Adipose tissue (tissue), 3 donors: ENCODE measurements around the gene MBD3. TPM values are rescaled to one million over a fixed set of nuclear protein-coding genes. Genes with fewer than 3 reads are reported as not detected.

Experiments
- H3K27ac ChIP-seq: one replicate; pipeline ENCODE4 v1.5.1; 2013; ENCODE audit warnings: low read depth, low read length
- whole genome bisulfite sequencing, 3 donors: extraction: QIAGEN DNeasy Blood & Tissue Kit; methylation state at CpG; one replicate each; pipeline ENCODE4 v1.1.7; 2013; 5-methylcytosine and 5-hydroxymethylcytosine counted together
- polyA plus RNA-seq, 3 donors: library from polyadenylated mRNA; stranded (reverse); fragments of 200-250 nt; gene quantifications; one replicate each; pipeline ENCODE4 v1.2.3, GENCODE V29; 2013
- donor health status: healthy with polysubstance abuse.
- donor health status: Bipolar disorder and iron deficiency.
- donor health status: healthy.

The MBD3 gene
- polyA plus RNA-seq, 3 donors = 29.2 to 87.3 (median 73.1) TPM

DNA sequence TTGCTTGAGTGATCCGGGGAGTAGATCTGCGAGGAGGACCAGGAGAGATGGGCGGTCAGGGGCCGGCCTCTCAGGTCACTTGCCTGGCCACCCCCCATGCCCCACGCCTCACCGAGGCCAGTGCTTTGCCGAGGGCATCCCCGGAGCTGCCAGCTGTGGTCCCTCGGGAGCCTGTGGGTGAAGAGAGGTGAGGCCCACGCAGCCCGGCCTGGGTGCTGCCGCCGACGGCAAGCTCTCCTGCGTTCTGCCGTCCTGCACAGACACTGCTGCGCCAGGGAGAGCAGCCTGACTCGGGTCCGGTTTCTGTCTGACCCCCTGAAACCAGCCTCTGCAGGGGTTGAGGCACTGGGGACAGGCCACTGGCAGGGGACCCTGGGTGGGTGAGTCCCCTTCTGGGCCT lies 28.4 kb upstream of the MBD3 start:
- 91 to 93% (median 92%) methylated on average over 19 of the region's 19 CpGs for WGBS, 3 donors
- no peak overlapping the region for H3K27ac ChIP-seq

DNA sequence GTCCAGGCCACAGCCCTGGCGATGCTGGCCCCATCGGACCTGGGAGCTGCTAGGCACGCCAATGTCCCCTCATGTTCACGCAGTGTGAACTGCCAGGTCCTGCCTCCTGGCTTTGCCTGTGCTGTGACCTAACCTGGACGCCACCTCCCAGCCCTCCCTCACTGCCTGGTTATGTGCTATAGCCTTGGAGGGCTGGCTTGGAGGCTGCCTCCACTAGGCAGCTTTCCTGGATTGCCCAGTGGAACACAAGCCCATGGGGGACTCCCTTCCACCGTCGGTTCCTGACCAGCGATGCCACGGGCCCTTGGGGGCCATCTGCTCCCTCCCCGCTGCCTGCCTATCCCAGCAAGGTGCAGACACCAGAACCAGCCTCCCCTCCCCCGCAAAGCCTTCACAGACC lies 27.8 kb upstream of the MBD3 start:
- no peak overlapping the region for H3K27ac ChIP-seq
- whole genome bisulfite sequencing, 3 donors = 92 to 95% (median 94%) methylated on average over 11 of the region's 11 CpGs

DNA sequence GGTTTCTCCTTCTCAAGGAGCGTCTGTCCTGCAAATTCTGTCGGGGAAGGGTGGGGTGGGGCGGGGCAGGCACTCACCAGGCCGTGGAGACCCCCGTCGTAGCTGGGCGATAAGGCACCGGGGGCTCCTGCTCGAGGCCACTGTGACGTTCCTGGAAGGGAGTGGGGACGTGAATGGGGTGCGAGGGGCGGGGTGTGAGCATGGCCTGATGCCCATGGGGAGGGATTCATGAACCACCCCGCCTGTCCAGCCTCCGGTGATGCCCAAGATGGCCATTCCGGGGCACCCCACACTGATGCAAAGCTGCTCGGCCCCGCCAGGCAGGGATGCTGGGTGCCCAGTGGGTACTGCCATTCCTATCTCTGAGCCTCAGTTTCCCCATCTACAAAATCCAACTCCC lies 27.0 kb upstream of the MBD3 start:
- no peak overlapping the region for H3K27ac ChIP-seq
- WGBS, 3 donors = 90 to 93% (median 90%) methylated on average over 18 of the region's 18 CpGs

DNA sequence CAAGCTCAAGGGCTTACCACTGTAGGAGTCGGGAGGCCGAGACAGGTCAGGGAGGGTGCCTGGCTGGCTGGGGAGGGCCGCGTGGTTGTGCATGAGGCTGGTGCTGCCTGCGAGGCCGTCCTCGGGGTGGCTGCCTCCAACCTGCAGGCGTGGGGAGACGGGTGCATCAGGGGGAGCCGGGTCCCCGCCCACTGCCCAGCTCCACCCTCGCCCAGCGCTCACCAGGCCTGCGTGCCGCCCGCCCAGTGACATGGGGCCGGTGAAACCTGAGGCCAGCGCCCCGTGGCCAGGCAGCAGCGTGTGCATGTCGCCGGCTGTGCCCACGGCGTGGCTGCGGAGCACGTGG lies 26.4 kb upstream of the MBD3 start:
- no peak overlapping the region for H3K27ac ChIP-seq
- WGBS, 3 donors = 94 to 98% (median 95%) methylated on average over 23 to 26 of the region's 26 CpGs

DNA sequence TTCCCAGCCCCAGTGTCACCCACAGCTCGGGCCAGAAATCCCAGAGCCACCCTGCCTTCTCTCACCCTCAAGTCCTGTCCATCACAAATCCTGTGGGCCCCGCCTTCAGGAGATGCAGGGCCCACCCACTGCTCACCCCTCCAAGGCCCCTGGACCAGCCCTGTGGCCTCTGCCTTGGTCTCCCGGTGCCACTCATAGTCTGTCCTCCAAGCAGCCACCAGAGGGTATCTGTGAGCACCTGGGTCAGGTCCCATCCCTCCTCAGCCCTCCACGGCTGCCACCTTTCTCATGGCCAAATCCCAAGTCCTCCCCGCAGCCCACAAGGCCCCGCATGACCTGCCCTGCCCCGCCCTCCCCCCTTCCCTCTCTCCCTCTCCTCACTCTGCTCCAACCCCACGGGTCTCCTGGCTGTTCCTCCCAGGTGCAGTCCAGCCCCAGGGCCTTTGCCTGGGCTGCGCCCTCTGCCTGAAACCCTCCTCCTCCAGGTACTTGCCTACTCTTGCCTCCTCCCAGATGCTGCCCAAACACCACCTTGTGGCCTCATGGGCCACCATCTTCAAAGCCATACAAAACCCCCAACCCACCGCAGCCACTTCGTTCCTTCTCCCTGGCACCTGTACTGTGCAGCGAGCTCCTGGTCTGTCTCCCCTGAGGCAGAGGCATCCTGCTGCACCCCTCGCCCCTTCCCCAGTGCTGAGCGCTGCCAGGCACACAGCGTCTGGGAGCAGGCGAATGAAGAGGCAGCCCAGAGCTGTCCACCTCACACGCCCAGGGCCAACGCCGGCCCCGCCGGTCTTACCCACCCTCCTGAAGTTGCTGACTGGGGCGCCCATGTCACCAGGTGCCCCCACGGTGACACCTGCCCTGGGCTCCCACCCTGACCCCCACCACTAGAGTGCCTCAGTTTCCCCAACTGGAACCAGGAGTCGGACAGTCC lies 25.8 kb upstream of the MBD3 start:
- 78 to 92% (median 89%) methylated on average over 23 to 24 of the region's 24 CpGs for WGBS, 3 donors
- H3K27ac ChIP-seq = no peak overlapping the region

DNA sequence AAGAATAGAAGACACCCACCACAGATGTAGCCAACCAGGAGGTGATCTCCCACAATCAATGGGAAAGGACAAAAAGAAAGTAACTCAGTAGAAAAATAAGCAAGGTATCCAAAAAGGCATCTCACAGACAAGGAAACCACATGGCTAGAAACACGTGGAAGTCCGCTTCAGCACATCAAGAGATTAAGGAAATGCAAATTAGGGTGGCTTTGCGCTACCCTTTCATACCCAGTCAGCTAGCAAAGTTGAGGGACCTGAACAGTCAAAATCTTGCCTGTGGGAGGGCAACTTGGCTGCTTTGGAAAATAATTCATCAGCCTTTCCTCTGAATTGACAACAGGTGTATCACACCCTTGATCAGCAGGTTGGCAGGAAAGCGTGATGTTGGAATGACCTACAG lies 24.2 kb upstream of the MBD3 start:
- WGBS, 3 donors = 66 to 72% (median 70%) methylated on average over 4 of the region's 4 CpGs

DNA sequence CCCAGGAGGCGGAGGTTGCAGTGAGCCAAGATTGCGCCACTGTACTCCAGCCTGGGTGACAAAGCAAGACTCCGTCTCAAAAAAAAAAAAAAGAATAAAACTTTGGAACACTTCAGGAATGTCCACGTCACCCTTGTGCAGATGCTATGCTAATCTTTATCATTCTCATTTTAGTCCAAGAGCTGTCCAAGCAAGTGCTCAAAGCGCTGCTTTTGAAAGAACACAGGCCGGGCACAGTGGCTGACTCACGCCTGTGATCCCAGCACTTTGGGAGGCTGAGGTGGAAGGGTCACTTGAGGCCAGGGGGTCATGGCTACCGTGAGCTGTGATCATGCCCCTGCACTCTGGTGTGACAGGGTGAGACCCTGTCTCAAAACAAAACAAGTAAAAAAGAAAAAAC lies 23.7 kb upstream of the MBD3 start:
- 83 to 88% (median 86%) methylated on average over 8 of the region's 8 CpGs for WGBS, 3 donors
- H3K27ac ChIP-seq = no peak overlapping the region

More for the DNA sequence above, 24.2 kb upstream of the MBD3 start:
- H3K27ac ChIP-seq = no peak overlapping the region

DNA sequence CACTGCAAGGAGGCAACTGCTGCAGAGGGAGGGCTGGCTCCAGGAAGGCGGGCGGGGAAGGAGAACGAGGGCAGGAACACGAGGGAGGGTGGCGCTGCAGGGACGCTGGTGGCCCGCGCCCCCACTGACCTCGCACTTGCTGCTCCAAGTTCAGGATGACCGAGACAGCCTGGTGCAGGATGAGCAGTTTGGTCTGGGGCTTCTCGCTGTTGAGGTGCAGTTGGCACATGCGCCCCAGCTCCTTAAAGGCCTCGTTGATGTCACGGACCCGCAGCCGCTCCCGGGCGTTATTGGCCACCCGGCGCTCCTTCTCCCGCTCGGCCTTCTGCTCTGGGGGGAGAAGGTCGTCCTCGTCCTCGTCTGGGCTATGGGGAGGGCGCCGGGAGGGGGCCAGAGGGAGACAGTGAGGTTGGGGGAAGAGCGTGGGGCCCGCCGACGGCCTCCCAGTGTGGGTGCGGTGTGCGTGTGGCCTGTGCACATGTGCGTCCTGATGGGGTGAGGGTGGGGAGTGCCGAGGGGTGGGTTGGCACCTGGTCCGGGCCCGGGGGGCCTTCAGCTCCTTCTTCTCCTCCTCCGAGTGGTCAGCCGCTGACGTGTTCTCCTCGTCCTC lies 22.6 kb upstream of the MBD3 start:
- H3K27ac ChIP-seq = no peak overlapping the region
- 89 to 93% (median 92%) methylated on average over 36 to 41 of the region's 41 CpGs for WGBS, 3 donors

DNA sequence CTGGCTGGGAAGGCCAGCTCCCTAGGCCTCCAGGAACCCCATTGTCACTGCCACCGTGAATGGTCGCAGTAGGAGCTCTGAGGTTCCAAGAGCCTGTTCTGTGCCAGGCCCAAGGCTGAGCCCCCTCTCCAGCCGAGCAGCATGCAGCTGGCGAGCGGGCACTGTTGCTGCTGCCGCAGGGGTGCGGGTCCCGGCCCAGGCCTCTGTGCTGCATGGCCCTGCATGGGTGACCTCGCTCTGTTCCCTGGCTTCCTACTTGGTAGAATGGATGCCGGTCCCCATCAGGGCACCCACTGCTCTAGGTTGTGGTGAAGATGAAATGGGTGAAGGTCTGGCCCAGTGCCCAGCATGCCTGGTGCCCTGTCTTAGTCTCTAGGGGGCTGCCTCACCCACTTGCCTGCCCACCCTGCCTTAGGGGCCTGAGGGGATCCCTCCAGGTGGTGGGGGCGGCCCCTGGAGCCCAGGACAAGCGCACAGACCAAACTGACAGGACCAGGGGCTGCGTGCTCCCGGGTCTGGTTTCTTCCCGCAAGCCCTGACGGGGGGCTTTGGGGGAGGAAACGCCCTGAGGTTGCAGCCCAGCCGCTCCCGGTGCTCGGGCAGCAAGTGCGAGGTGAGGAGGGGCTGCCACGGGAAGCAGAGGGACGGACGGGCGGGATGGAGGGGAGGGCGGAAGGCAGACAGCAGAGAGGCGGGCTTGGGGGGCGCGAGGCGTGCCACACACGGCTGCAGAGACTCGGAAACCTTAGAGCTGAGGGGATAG lies 21.3 kb upstream of the MBD3 start:
- no peak overlapping the region for H3K27ac ChIP-seq
- 91 to 93% (median 92%) methylated on average over 28 to 32 of the region's 32 CpGs for WGBS, 3 donors

DNA sequence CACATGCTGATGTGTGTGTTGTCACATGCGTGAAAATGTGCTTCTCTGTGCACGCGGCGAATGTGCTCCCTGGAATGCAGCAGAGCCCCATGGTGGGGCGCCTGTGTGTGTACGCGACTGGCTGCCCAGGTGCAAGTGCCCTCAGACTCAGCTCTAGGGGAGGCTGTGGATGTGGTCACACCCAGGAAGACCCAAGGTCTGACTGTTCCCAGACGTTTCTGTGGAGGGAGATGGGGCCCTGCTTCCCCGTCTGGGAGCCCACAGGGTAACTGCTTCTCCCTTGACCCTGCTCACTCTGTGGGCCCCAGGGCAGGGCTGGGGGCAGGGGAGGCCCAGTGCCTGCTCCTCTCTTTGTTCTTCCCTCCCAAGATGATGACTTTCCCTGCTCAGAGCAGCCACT lies 20.5 kb upstream of the MBD3 start:
- 81 to 83% (median 83%) methylated on average over 9 of the region's 9 CpGs for WGBS, 3 donors
- no peak overlapping the region for H3K27ac ChIP-seq

DNA sequence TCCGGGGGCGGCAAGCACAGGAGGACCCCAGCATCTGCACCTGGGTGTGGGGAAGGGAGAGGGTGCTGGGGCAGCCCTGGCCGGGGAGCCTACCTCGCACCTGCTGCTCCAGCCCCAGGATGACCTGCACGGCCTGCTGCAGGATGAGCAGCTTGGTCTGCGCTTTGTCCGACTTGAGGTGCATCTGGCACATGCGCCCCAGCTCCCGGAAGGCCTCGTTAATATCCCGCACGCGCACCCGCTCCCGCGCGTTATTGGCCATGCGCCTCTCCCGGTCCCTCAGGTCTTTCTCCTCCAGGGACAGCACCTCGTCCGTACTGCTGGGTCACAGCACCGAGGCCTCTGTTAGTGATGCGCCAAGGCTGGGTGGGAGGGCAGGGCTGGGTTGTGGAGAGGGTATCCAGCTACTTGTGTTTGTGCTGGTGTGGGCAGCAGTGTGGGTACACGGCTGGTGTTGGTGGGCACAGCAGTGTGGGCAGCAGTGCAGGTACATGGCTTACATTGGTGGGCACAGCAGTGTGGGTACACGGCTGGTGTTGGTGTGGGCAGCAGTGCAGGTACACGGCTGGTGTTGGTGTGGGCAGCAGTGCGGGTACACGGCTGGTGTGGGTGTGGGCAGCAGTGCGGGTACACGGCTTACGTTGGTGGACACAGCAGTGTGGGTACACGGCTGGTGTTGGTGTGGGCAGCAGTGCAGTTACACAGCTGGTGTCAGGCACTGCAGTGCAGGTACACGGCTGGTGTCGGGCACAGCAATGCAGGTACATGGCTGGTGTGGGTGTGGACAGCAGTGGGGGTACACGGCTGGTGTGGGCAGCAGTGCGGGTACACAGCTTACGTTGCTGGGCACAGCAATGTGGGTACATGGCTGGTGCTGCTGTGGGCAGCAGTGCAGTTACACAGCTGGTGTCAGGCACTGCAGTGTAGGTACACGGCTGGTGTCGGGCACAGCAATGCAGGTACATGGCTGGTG lies 19.7 kb upstream of the MBD3 start:
- no peak overlapping the region for H3K27ac ChIP-seq
- 93 to 94% (median 94%) methylated on average over 39 of the region's 39 CpGs for WGBS, 3 donors

DNA sequence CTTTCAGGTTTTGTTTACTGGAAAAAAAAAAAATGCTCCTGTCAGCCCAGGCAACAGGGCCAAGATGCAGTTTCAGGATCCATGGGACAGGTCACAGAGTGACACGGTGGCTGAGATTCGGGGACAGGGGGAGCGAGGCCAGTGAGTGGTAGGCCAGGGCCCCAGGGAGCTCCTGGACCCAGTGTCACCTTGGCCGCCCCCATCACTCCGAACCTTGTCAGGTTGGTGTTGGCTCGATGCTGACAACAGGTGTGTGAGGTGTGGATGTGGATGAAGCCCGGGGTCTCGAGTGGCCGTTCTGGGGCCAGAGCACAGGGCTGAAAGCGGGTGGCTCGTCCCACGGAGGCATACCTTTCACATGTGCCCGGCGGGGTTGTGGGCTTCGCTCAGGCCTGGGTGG lies 18.7 kb upstream of the MBD3 start:
- H3K27ac ChIP-seq = no peak overlapping the region
- 92 to 94% (median 93%) methylated on average over 15 of the region's 15 CpGs for WGBS, 3 donors

DNA sequence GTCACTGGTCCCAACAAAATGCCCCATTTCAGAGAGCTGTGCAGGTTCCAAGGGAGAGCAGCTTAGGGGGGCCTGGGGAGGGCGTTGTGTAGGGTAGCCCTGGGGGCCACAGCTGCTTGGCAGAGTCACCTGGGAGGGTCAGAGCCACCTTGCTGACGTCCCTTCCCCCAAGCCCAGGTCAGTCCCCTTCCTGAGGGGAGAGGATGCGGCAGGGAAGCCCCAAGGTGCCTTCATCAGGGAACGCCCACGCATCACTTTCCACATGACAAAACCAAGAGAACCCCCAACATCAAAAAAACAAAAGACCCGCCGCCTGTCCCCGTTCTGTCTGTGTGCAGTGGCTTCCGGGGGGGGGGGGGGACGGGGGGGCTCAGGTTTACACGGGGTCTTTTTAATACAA lies 17.9 kb upstream of the MBD3 start:
- H3K27ac ChIP-seq = no peak overlapping the region
- WGBS, 3 donors = 69 to 82% (median 77%) methylated on average over 11 of the region's 11 CpGs

DNA sequence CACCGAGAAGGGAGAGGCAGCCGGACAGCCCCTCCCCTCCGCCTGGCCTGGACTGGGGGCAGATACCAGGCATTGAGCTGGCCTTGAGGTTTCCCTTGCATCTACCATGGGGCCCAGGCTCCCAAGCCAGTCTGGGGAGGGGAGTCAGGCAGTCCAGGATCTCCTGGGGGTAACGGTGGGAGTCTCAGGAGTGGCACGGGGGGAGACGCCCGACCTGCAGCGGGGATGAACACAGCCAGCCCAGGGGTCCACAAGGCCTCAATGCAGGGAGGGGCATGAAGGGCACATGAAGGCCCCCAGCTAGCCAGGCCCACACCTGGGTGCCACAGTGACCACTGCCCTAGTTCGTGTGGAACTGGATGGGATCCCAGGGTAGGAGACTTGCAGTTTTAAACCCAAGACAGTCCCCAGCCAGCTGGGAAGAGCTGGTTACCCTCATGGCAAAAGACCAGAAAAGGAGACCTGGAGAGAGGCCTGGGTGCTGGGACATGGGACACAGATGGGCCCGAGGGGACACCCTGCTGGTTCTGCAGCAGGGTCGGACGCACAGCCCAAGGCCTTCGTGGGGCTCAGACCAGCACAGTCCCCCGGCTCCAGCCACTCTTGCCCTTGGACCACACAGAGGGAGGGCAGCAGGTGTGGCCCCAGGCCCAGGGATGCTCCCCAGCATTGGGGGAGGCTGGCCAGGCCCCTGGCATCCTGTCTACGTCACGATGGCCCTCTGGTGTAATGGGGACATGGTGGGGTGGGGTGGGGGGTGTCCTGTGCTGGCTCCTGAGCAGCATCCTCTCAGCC lies 17.2 kb upstream of the MBD3 start:
- WGBS, 3 donors = 84 to 87% (median 87%) methylated on average over 16 of the region's 16 CpGs
- no peak overlapping the region for H3K27ac ChIP-seq

DNA sequence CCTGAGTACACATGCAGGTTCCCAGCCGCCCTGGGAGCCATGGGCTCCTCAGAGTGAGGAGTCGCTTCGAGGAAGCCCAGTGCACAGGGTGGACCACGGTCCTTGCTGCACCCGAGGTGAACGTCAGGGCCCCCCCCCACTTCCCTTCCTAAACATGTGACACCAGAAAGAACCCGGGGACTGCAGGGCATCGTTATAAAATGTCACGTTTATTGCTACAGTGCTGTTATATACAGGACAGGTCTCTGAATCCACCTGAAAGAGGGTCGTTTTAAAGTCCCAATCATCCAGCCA lies 16.4 kb upstream of the MBD3 start:
- WGBS, 3 donors = 31 to 34% (median 32%) methylated on average over 10 of the region's 10 CpGs
- H3K27ac ChIP-seq = no peak overlapping the region

DNA sequence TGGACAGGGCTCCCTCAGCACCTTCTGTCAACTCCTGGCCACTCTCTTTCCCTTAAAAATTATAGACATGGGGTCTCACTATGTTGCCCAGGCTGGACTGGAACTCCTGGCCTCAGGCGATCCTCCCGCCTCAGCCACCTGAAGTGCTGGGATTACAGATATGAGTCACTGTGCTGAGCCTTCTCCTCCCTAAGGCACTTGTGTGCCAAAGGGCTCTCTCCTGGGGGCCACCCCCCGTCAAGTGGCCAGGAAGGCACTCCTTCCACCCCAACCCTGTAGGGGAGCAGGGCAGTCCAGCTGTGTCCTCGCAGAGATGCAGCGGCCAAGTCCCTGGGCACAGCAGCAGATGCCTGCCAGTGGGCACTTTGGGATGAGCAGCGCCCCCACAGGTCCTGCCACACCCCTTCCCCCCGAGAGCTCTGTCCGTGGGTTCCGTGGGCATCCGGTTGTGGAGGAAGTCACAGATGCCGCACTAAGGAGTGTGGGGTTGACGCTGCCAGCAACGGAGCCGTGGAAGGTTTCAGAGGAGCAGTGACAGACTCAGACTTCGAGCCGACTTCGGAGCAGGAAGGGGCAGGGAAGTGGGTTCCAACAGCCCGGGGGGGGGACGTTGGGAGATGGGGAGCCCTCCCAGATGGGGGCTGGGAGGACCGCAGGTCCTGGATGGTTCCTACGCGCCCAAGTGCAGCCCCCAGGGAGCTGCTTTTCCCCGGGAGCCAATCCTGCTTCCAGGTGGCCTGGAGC lies 15.9 kb upstream of the MBD3 start:
- WGBS, 3 donors = 36 to 47% (median 38%) methylated on average over 22 to 23 of the region's 23 CpGs
- no peak overlapping the region for H3K27ac ChIP-seq

DNA sequence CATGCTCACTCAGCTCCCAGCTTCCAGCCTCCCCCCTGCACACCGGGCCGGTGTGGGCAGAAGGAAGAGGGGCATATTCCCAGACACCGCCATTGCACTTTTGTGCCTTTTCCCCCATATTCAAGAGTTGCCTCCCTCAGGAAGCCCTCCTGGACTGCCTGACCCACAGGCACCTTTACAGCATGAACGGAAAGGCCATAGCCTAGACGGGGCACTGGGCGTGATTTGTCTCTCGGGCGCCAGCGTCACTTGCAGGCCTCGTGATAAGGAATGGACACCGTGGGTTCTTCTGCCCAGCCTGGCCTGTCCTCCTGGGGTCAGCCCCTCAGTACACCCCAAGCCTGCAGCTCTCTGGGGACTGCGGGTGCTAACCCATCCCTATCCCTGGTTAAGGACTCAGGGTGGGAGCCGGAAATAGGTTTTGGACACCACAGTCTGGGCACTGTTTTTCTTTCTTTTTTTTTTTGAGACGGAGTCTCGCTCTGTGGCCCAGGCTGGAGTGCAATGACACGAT lies 13.5 kb upstream of the MBD3 start:
- WGBS, 3 donors = 16 to 17% (median 16%) methylated on average over 16 of the region's 16 CpGs
- no peak overlapping the region for H3K27ac ChIP-seq
